Measurements from ENCODE around the gene TMEM232. TPM values are rescaled to one million over a fixed set of nuclear protein-coding genes. Genes with fewer than 3 reads are reported as not detected.

TMEM232 gene
- total and polyA plus RNA-seq, 9 of the 15 experiments (the other 6 are each of a cell fraction or from before 2014, with no cell fraction given) = 0.09 to 2.2 (median 0.41) TPM

- 3% methylated on average over 2 of the region's 2 CpGs for WGBS (ENCODE audit: insufficient coverage, low coverage, missing lambda C conversion rate)
Measured at GRCh38 chr5:110440058-110440457, 286.4 kb downstream of the TMEM232 start.

GRCh38 chr5:110439296-110439695 is 287.2 kb downstream of the TMEM232 start:
- DNase-seq (ENCODE audit: extremely low read depth in 1 of 4, low spot score in 3 of 4) (no peak), FAIRE-seq (no peak), ATAC-seq (no peak)
- Histone ChIP-seq H3K4me1 (replicated peaks in 1 of 2; ENCODE audit: control insufficient read depth in 2 of 2, insufficient read depth in 2 of 2, low read length in 2 of 2) (no peaks in the 10 kb centered on the region), H3K36me3 (ENCODE audit: control insufficient read depth, insufficient read depth, low read length) (no peaks in the 10 kb centered on the region), H3K79me2 (ENCODE audit: control insufficient read depth, insufficient read depth, low read length) (no peaks in the 10 kb centered on the region), H3K27me3 (ENCODE audit: control insufficient read depth in 2 of 2, insufficient read depth in 2 of 2, low read length in 2 of 2) (no peaks in the 10 kb centered on the region), H3K4me3 (no peak overlapping the region), H3K4me2 (ENCODE audit: insufficient read depth, low read length) (no peak overlapping the region), H2AFZ (ENCODE audit: low read depth, low read length) (no peak overlapping the region), H3K27ac (ENCODE audit: extremely low read depth, low read depth, low read length) (no peak overlapping the region), H4K20me1 (replicated peaks; ENCODE audit: control insufficient read depth, insufficient read depth, low read length) (no peaks in the 10 kb centered on the region), H3K9me3 (replicated peaks; ENCODE audit: control insufficient read depth, insufficient read depth, low read depth, low read length) (no peaks in the 10 kb centered on the region), H3K9me1 (ENCODE audit: control insufficient read depth, insufficient read depth, low read length) (no peaks in the 10 kb centered on the region), H3K9ac (ENCODE audit: insufficient read depth in 1 of 2, low read depth in 2 of 2, low read length in 2 of 2) (no peak overlapping the region)
- ChIA-PET POLR2A (no interaction called here), CTCF (ENCODE audit: low intra/inter-chr PET ratio) (no interaction called here)
- intact Hi-C loops (cut with micrococcal nuclease) (no loop called here), in situ Hi-C loops (cut with MboI) (no loop called here)
- WGBS (ENCODE audit: insufficient coverage, low coverage, missing lambda C conversion rate) = 4% methylated on average over 3 of the region's 3 CpGs
- no TSS peak for BruUV-seq (replicated peaks)
- TF ChIP-seq ZFP91 (CRISPR knock-in tag; IDR thresholded peaks at IDR 0.05) (no peak), CHD4 (IDR thresholded peaks at IDR 0.05; ENCODE audit: insufficient read depth, insufficient replicate concordance, low read depth, low read length, poor library complexity, severe bottlenecking) (no peak), NR1H2 (CRISPR knock-in tag; IDR thresholded peaks at IDR 0.05) (no peak), NCOR1 (IDR thresholded peaks at IDR 0.05) (no peak), ZZZ3 (IDR thresholded peaks at IDR 0.05) (no peak), SRF (CRISPR knock-in tag; IDR thresholded peaks at IDR 0.05) (no peak), SIN3B (IDR thresholded peaks at IDR 0.05; ENCODE audit: low read depth) (no peak), MYBL2 (IDR thresholded peaks at IDR 0.05; ENCODE audit: low read depth) (no peak), MYBL2 (CRISPR knock-in tag; IDR thresholded peaks at IDR 0.05; ENCODE audit: borderline replicate concordance) (no peak), ZSCAN29 (IDR thresholded peaks at IDR 0.05) (no peak), ATF6 (CRISPR knock-in tag; IDR thresholded peaks at IDR 0.05) (no peak)
- TF ChIP-seq, protein P1, sequence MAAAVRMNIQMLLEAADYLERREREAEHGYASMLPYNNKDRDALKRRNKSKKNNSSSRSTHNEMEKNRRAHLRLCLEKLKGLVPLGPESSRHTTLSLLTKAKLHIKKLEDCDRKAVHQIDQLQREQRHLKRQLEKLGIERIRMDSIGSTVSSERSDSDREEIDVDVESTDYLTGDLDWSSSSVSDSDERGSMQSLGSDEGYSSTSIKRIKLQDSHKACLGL (CRISPR knock-in tag; IDR thresholded peaks at IDR 0.05; ENCODE audit: borderline replicate concordance, poor library complexity, severe bottlenecking) = no peak

More at GRCh38 chr5:110440058-110440457, 286.4 kb downstream of the TMEM232 start:
- intact Hi-C loops (cut with micrococcal nuclease) (no loop called here), in situ Hi-C loops (cut with MboI) (no loop called here)
- H3K4me3 ChIP-seq = no peak overlapping the region
- H3K27me3 ChIP-seq (ENCODE audit: control insufficient read depth in 2 of 2, insufficient read depth in 2 of 2, low read length in 2 of 2) = no peaks in the 10 kb centered on the region
- H3K9ac ChIP-seq (ENCODE audit: insufficient read depth in 1 of 2, low read depth in 2 of 2, low read length in 2 of 2) = no peak overlapping the region
- DNase-seq (ENCODE audit: extremely low read depth in 1 of 4, low spot score in 3 of 4) = no peak
- no peak overlapping the region for H3K4me2 ChIP-seq (ENCODE audit: insufficient read depth, low read length)
- POLR2A ChIA-PET = no interaction called here
- no peaks in the 10 kb centered on the region for H3K36me3 ChIP-seq (ENCODE audit: control insufficient read depth, insufficient read depth, low read length)
- CTCF ChIA-PET (ENCODE audit: low intra/inter-chr PET ratio) = no interaction called here
- no peaks in the 10 kb centered on the region for H3K9me3 ChIP-seq (replicated peaks; ENCODE audit: control insufficient read depth, insufficient read depth, low read depth, low read length)
- no peaks in the 10 kb centered on the region for H3K9me1 ChIP-seq (ENCODE audit: control insufficient read depth, insufficient read depth, low read length)
- no peak for ATAC-seq
- no TSS peak for BruUV-seq (replicated peaks)
- no peaks in the 10 kb centered on the region for H3K79me2 ChIP-seq (ENCODE audit: control insufficient read depth, insufficient read depth, low read length)
- no peaks in the 10 kb centered on the region for H3K4me1 ChIP-seq (replicated peaks in 1 of 2; ENCODE audit: control insufficient read depth in 2 of 2, insufficient read depth in 2 of 2, low read length in 2 of 2)
- FAIRE-seq = no peak
- no peak overlapping the region for H3K27ac ChIP-seq (ENCODE audit: extremely low read depth, low read depth, low read length)
- TF ChIP-seq PHB (CRISPR knock-in tag; IDR thresholded peaks at IDR 0.05) (no peak), IFI16 (CRISPR knock-in tag; IDR thresholded peaks at IDR 0.05) (no peak)
- no peaks in the 10 kb centered on the region for H4K20me1 ChIP-seq (replicated peaks; ENCODE audit: control insufficient read depth, insufficient read depth, low read length)
- no peak overlapping the region for H2AFZ ChIP-seq (ENCODE audit: low read depth, low read length)
